HAP-1 (cell line): Measurements from ENCODE around the gene ALOX12B.

Experiments
- DNase-seq, 2 experiments: peaks; one replicate each; pipeline ENCODE4 v3.0.0-alpha.2; 2016 to 2020; ENCODE audit warnings: low spot score in 2 of 2
- H3K27me3 ChIP-seq: fragments of 250-450 bp; sonication (Bioruptor Pico); 2 replicates; pipeline ENCODE4 v1.5.1; 2020; ENCODE audit warnings: low read depth, mild to moderate bottlenecking, moderate library complexity
- H3K36me3 ChIP-seq: fragments of 250-450 bp; sonication (Bioruptor Pico); replicated peaks from 2 replicates; pipeline ENCODE4 v1.5.1; 2020; ENCODE audit warnings: mild to moderate bottlenecking
- H3K4me1 ChIP-seq: fragments of 250-450 bp; sonication (Bioruptor Pico); 2 replicates; pipeline ENCODE4 v1.5.1; 2020; ENCODE audit warnings: mild to moderate bottlenecking
- H3K4me3 ChIP-seq: fragments of 250-450 bp; sonication (Bioruptor Pico); 2 replicates; pipeline ENCODE4 v1.5.1; 2020; ENCODE audit warnings: mild to moderate bottlenecking, moderate library complexity
- H3K9me3 ChIP-seq: fragments of 250-450 bp; sonication (Bioruptor Pico); 2 replicates; pipeline ENCODE4 v1.5.1; 2020; ENCODE audit warnings: mild to moderate bottlenecking, moderate library complexity
- in situ Hi-C: fragments of 300-500 bp; cut with MboI; formaldehyde crosslinking; loops from 3 replicates; pipeline ENCODE4 v1.14.3; 2020; ENCODE audit warnings: low sequenced_read_pairs, inconsistent platforms, mixed read lengths

Gene ALOX12B

GRCh38 chr17:8122422-8122923 lies 35.0 kb upstream of the ALOX12B start:
- H3K27me3 ChIP-seq: no peaks in the 10 kb centered on the region
- peak; percentile 35 to 68 for DNase-seq
- in situ Hi-C loops: loop anchor here (5.0 kb wide), 2 partner anchors 65 to 100 kb away; no protein-coding TSS in a partner anchor
- H3K4me1 ChIP-seq: peaks cover 28% of the 10 kb centered on the region
- H3K9me3 ChIP-seq: no peaks in the 10 kb centered on the region
- no peaks in the 10 kb centered on the region for H3K36me3 ChIP-seq
- peak overlapping the region; percentile 61 for H3K4me3 ChIP-seq

GRCh38 chr17:8121681-8122421 lies 34.3 kb upstream of the ALOX12B start:
- Histone ChIP-seq H3K4me3 (peak overlapping the region; percentile 61), H3K9me3 (no peaks in the 10 kb centered on the region), H3K4me1 (peaks cover 25% of the 10 kb centered on the region), H3K36me3 (no peaks in the 10 kb centered on the region), H3K27me3 (no peaks in the 10 kb centered on the region)
- DNase-seq: peak; percentile 62 to 82
- in situ Hi-C loops: loop anchor here (5.0 kb wide), 2 partner anchors 65 to 100 kb away; no protein-coding TSS in a partner anchor

- no peaks in the 10 kb centered on the region for H3K36me3 ChIP-seq
- H3K9me3 ChIP-seq: no peaks in the 10 kb centered on the region
- H3K27me3 ChIP-seq: no peaks in the 10 kb centered on the region
- in situ Hi-C loops: loop anchor here (5.0 kb wide), 2 partner anchors 66 to 101 kb away; no protein-coding TSS in a partner anchor
- peak overlapping the region; percentile 61 for H3K4me3 ChIP-seq
- no peak for DNase-seq
- peaks cover 23% of the 10 kb centered on the region for H3K4me1 ChIP-seq
Measured at GRCh38 chr17:8121407-8121680, 33.8 kb upstream of the ALOX12B start.

DNA sequence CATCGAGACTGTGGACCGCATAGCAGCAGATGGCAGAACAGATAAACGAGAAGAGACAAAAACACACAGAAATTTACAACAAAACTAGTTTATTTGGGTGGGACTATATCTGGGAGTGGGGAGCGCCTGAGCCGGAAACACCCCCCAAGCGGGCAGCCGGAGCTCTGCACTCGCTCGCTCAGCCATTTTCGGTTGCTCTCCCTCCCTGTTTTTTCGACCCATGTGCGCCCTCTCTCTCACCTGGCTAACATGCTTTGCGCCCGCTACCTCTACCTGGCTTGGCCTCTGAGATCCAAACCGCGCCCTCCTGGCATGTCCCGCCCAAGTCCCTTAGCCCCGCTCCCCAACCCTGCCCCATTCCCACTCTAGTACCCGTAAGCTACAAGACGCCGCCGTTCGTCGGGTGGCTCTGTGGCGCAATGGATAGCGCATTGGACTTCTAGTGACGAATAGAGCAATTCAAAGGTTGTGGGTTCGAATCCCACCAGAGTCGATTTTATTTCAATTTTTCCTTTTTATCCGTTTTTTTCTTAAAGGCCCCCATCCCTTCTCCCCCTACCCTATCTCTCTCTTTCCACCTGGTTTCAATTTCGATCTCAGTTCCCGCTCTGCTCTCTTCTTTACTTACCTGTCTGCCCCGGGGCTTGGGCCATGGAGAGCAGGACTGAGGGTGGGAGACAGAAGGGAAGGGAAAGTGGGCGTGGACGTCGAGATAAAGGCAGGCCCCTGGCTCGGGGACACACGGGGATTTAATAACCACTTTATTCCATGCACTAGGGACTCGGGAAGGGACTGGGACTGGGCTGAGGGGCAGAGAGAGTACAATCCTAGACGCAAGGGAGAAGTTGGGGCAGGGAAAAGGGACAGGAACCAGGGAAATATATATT lies 33.2 kb upstream of the ALOX12B start:
- in situ Hi-C loops: loop anchor here (5.0 kb wide), 2 partner anchors 67 to 102 kb away; no protein-coding TSS in a partner anchor
- peak; percentile 75 to 86 for DNase-seq
- peaks cover 23% of the 10 kb centered on the region for H3K4me1 ChIP-seq

DNA sequence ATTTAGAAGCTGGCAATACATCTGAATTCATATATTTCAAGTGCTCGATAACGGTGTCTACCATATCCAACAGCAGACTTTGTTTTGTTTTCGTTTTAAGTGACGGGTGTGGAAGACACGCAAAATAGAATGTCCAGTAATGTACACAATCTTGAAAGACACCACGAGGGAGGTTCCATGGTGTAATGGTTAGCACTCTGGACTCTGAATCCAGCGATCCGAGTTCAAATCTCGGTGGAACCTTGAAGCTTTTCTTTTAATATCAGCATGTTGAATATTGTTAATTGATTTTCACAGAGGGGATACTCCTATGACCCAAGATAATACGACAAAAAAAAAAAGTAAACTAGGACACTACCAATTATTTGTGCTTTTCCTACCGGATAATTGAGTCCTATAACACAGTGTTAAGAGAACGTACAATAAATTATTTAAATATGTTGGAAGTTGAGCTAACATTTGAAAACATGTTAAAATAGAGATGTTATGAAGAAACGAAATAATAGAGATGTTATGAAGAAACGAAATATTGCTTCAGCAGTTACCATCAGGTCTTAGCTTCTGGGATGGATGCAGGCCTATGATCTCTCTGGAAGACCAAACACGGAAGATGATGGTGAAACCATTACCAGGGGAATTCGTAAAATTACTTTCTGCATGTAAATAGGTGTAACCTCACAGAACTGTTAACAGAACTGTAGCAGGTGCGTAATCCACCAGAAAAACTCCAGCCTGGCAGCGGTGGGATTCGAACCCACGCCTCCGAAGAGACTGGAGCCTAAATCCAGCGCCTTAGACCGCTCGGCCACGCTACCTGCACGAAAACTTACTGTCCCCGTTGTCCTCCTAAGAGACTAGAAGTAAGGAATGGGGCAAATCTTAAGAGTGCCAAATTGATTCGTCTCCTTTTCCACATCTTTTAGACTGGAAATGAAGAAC lies 32.3 kb upstream of the ALOX12B start:
- no peaks in the 10 kb centered on the region for H3K27me3 ChIP-seq
- H3K9me3 ChIP-seq: no peaks in the 10 kb centered on the region
- no peaks in the 10 kb centered on the region for H3K36me3 ChIP-seq
- peaks cover 18% of the 10 kb centered on the region for H3K4me1 ChIP-seq
- peak; percentile 93 to 94 for DNase-seq
- in situ Hi-C loops: loop anchor here (5.0 kb wide), 3 partner anchors 58 to 102 kb away; no protein-coding TSS in a partner anchor
- H3K4me3 ChIP-seq: peak overlapping the region; percentile 61

More for the DNA sequence above, 33.2 kb upstream of the ALOX12B start:
- Histone ChIP-seq H3K9me3 (no peaks in the 10 kb centered on the region), H3K4me3 (peak overlapping the region; percentile 61), H3K36me3 (no peaks in the 10 kb centered on the region), H3K27me3 (no peaks in the 10 kb centered on the region)

DNA sequence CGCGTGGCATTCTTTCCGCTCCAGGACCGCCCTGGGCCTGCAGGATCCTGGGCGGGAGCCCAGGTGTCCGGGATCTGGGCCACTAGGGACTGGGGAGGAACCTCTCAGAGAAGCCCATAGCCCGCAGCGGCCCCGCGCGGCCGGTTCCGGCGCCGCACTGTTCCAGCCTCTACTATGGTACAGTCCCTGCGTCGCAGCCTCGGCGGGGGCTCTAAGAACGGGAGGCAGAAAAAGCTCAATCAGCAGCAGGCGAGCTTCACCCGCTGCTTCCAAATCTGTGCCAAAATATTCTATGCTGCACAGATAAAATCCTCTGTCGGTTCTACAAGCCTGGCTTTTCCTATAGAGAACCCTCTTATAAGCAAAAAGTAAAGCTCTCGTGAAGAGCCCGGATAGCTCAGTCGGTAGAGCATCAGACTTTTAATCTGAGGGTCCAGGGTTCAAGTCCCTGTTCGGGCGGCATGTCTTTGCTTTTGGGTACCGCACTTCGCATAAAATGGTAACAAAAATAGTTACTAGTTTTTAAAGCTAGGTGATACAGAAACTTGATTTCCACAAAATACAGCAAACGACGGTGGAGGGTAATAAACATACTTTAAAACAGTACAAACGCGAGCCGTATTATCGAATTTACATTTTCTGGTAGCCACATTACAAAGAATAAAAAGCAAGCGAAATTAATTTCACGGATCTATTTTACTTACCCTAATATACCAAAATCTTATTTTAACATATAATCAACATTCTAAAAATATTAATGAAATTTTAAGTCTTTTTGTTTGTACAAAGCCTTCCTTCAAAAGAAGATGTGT lies 31.5 kb upstream of the ALOX12B start:
- H3K36me3 ChIP-seq: no peaks in the 10 kb centered on the region
- in situ Hi-C loops: loop anchor here (5.0 kb wide), 1 partner anchor 57 kb away; no protein-coding TSS in a partner anchor
- peak; percentile 85 to 95 for DNase-seq
- H3K27me3 ChIP-seq: no peaks in the 10 kb centered on the region
- H3K4me3 ChIP-seq: peak overlapping the region; percentile 40
- no peaks in the 10 kb centered on the region for H3K9me3 ChIP-seq
- peaks cover 11% of the 10 kb centered on the region for H3K4me1 ChIP-seq

- peaks cover 11% of the 10 kb centered on the region for H3K4me1 ChIP-seq
- DNase-seq: peak; percentile 39 to 47
- H3K4me3 ChIP-seq: peak within 1 kb of the TSS; percentile 40
- in situ Hi-C loops: loop anchor here (5.0 kb wide), 1 partner anchor 56 kb away; no protein-coding TSS in a partner anchor
- no peaks in the 10 kb centered on the region for H3K36me3 ChIP-seq
- H3K27me3 ChIP-seq: no peaks in the 10 kb centered on the region
- no peaks in the 10 kb centered on the region for H3K9me3 ChIP-seq
Measured at GRCh38 chr17:8117980-8118768, 30.7 kb upstream of the ALOX12B start, which contains the start of gene ALOXE3. TSS of gene ALOXE3 (minus strand) at chr17:8118514. CDS start at chr17:8117990, 524 bp downstream.

- Histone ChIP-seq H3K27me3 (no peaks in the 10 kb centered on the region), H3K9me3 (no peaks in the 10 kb centered on the region), H3K4me1 (peaks cover 11% of the 10 kb centered on the region), H3K36me3 (no peaks in the 10 kb centered on the region), H3K4me3 (no peak overlapping the region)
- in situ Hi-C loops: loop anchor here (5.0 kb wide), 1 partner anchor 55 kb away; no protein-coding TSS in a partner anchor
- DNase-seq: no peak
Measured at GRCh38 chr17:8117367-8117979, 30.0 kb upstream of the ALOX12B start.

- no peaks in the 10 kb centered on the region for H3K36me3 ChIP-seq
- H3K9me3 ChIP-seq: no peaks in the 10 kb centered on the region
- DNase-seq: no peak
- in situ Hi-C loops: loop anchor here (5.0 kb wide), 1 partner anchor 54 kb away; no protein-coding TSS in a partner anchor
- H3K27me3 ChIP-seq: no peaks in the 10 kb centered on the region
- H3K4me1 ChIP-seq: peaks cover 11% of the 10 kb centered on the region
- no peak overlapping the region for H3K4me3 ChIP-seq
Measured at GRCh38 chr17:8116776-8117175, 29.3 kb upstream of the ALOX12B start.

- DNase-seq: no peak
- H3K4me1 ChIP-seq: no peaks in the 10 kb centered on the region
- no peaks in the 10 kb centered on the region for H3K9me3 ChIP-seq
- in situ Hi-C loops: no loop called here
- no peaks in the 10 kb centered on the region for H3K36me3 ChIP-seq
- no peak overlapping the region for H3K4me3 ChIP-seq
- no peaks in the 10 kb centered on the region for H3K27me3 ChIP-seq
Measured at GRCh38 chr17:8110907-8111306, 23.4 kb upstream of the ALOX12B start.

- Histone ChIP-seq H3K4me1 (no peaks in the 10 kb centered on the region), H3K27me3 (no peaks in the 10 kb centered on the region), H3K9me3 (no peaks in the 10 kb centered on the region), H3K4me3 (no peak overlapping the region), H3K36me3 (no peaks in the 10 kb centered on the region)
- DNase-seq: no peak
- in situ Hi-C loops: no loop called here
Measured at GRCh38 chr17:8110456-8110804, 22.9 kb upstream of the ALOX12B start.
